GM20431 (cell line): ENCODE measurements around the gene NODAL.
"Not testable (repeated sequence)": the region's sequence is repeated elsewhere in the genome, so short reads cannot be mapped to it uniquely, and the experiment has no call there.

Experiments
- in situ Hi-C: fragments of 300-500 bp; cut with MseI, MboI; formaldehyde crosslinking; loops from one replicate; pipeline ENCODE4 v1.15.0; 2020; ENCODE audit warnings: low sequenced_read_pairs; ENCODE audit not compliant: unreplicated experiment

NODAL gene

DNA sequence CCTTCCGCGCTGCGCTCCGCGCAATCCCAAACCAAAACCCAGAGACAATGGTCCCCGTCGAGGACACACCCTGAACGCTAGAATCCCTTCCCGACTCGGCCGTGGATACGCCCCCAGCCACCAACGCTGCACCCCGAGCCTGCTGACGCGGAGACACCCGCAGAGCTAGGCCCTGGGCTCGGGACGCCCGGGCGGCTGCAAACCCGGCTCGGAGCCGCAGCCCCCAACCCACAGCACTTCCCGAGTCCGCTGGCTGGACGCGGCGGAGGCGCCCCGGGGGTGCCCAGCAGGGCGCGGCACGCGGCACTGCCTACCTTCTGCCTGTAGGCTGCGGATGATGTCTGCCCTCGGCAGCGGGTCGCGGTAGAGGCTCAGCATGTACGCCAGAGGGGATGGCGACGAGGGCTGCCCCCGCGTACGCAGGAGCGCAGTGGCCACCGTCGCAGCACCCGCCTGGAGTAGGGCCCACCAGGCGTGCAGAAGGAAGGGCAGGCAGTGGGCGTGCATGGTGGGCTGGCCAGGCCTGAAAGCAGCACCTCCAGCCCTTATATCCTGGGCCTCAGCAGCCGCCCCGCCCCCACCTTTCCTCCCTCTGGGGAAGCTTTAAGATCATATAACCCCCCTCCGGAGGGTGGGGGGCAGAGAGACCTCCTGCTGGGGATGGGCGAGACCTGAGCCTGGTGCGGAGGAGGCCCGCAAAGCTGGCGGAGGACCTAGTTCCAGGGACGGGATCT, at the start of gene NODAL:
NODAL (minus strand) TSS at position 521 of the 734 bp plus-strand sequence; CDS start at position 507, 14 bp downstream.
- in situ Hi-C loops: no loop called here

DNA sequence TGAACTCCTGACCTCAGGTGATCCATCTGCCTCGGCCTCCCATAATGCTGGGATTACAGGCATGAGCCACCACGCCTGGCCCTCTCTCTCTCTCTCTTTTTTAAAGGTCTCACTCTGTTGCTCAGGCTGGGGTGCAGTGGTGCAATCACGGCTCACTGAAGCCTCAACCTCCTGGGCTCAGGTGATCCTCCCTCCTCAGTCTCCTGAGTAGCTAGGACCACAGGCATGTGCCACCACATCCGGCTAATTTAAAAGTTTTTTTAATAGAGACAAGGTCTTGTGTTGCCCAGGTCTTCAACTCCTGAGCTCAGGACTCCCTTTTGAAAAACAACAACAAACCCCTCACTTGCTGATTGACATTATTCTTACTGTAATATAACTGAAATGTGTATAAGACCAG, 48.7 kb upstream of the NODAL start:
- in situ Hi-C loops: no loop called here

DNA sequence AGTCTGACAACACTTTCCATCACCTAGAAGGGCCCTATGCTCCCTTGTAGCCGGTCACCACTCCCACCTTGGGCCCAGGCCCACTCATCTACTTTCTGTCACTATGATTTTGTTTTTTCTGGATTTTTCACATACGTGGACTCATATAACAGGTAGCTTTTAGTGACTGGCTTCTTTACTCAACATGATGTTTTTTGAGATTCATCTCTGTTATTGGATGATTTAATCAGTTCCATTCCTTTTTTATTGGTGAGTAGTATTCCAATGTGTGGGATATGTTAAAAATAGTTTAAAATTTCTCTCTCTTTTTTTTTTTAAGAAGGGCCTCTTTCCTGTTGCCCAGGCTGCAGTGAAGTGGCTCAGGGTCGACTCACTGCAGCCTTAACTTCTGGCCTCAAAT, 46.3 kb upstream of the NODAL start:
- in situ Hi-C loops: no loop called here

DNA sequence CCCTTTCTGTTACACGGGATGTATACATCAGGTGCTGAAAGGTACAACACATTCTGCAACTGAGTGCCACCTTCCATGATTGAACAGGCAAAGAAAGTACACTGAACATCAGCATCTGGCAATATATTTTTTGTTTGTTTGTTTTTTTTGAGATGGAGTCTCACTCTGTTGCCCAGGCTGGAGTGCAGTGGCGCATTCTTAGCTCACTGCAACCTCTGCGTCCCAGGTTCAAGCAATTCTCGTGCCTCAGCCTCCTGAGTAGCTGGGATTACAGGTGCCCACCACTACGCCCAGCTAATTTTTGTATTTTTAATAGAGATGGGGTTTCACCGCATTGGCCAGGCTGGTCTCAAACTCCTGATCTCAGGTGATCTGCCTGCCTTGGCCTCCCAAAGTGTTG, 42.4 kb upstream of the NODAL start:
- in situ Hi-C loops: not testable (repeated sequence)

DNA sequence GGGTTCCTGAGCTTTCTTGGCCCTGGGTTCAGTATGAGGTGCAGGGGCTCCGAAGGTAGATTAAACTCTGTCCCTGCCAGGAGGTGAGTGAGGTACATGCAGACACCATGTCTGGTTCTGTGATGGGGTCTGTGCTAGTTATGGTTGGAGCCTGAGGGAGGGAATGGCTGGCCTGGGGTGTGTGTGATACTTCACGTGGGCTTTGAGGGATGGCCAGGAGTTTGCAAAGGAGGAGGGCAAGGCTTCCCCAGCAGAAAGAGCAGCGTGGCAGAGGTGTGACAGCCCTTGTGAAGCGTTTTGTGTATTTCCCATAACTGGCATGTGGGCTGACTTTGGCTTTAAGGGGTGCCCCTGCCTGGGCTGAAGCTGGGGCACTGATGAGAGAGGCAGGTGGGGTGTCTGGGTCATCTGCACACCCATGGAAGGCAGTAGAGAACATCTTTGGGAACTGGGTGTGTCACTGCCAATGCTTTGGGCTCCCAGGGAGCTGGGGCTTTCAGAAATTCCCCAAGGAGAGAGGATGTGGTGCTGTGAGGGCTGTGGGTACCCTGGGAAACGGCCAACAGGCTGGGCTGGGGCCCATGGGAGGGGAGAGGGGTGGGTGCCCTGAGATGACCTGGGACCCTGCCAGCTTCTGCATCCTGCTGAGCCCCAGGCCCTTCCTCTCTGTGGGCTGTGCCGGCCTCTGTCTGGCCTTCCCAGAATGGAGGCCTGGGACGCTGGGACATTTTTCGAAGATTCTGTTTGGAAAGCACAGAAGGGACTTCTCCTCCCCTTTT, 41.7 kb upstream of the NODAL start:
- in situ Hi-C loops: no loop called here

DNA sequence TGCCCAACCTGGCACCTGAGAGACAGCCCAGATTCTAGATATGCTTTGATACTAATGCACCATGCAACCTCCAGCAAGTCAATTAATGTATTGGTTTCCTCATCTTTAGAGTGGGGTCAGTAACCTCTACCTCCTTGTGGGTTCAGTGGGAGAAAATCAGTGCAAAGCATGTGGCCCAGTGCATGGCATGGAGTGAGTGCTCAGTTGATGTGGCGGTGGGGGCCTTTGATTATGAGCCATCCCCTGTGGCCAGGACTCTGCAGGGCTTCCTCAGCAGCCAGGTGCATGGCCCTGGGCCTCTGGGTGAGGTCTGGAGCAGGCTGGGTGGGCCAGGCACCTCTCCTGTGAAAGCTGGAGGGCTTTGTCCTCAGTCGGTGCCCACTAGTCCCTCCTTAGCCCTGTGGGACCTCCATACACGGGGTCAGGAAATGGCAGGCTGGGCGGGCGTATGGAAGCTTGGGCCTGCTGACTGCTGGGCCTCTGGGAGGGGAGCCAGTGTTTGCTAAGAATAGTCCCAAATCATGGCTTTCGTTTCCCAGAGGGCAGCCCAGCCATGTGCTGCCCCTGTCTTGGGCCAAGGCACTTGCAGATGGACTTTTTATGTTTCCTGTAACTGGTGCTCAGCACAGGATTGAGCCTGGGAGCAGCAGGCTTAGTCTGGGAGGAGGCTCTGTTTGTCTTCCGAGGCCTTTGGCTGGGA, 40.5 kb upstream of the NODAL start:
- in situ Hi-C loops: no loop called here

DNA sequence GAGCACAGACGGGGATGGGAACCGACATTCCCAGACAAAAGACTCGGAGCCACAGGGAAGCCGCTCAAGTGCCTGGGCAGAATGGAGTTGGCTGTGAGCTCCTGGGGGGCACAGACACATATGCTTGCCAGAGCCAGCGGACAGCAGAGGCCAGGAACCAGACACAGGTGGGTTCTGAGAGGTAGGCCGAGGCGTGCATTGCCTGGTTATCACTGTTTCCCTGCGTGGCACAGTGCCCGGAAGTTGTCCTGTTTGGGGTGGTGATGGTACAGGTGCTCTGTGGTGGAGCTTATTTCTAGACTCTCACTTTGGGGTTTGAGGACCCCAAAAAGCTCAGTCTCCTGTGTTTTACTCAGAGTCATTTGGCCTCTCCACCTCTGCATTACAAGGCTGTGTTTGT, 39.6 kb upstream of the NODAL start:
- in situ Hi-C loops: no loop called here

DNA sequence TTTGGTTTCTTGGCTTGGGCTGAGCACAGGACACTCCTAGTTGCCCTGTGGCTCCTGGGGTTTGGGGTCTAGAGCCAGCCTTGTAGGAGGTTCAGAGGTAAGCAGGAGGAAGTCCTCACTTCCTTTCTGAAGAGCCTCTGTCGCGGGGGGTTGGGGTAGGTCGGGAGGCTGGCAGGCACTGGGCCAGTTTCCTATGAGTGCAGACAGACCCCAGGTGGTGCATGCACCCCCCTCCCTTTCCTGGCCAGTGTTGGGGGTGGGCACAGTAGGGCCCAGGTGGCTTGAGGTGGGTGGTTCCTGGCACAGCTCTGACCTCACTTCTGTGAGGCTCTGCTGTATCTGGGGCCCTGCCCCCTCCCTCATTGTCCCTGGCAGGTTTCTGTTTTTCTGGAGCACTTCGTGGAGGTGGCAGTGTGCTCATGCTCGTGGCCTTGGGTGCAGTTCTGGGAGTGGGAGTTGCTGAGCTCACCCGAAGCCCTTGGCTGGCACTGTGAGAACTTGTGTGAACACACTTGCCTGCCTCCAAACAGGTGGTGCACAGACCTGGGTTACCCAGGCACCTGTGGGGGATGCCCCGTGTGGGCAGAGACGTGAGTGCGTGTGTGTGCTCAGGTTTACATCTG, 38.9 kb upstream of the NODAL start:
- in situ Hi-C loops: no loop called here

DNA sequence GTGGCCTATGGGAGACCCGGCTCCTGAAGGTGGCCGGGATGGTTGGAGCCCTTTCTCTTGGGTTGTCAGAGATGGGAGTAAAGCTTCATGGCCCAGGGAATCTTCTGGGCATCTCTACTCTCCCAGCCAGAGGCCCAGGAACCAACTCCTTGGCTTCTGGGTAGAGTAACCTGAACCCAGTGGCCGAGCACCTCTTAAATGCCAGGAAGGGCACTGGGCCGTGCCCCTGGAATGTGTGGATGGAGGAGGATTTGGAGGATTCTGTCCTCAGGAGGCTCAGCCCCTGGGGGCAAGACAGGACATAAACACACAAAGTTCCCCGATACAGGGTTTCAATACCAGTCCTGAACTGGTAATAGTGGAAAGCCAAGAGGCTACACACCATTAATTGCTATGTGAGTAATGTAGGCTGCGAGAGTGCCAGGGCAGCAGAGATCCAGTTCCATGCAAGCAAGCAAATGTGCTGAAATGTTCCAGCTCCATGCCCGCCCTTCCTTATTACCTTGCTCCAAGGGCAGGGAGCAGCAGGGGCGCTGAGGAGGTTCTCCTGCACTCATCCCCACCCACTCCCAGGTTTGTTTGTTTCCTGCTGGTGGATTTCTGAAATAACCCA, 38.3 kb upstream of the NODAL start:
- in situ Hi-C loops: no loop called here

DNA sequence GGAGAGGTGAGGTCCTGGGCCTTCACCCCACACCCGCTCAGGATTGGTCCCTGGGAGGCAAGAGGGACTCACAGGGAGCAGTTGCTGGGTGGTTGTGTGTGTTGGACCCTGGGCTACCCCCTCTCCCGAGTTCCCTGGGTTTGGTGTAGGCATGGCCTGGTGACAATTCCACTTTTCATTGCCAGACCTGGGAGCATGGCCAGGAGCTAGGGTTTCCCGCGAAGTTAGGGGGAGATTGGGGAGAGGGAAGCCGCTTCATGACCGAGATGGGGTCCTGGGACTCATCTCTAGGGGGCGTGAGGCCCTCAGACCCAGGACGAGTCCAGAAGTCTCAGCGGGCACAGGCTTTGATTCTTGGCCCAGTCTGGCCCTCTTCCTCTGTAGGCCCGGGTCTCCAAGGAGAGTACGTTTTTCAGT, 37.7 kb upstream of the NODAL start:
- in situ Hi-C loops: no loop called here

DNA sequence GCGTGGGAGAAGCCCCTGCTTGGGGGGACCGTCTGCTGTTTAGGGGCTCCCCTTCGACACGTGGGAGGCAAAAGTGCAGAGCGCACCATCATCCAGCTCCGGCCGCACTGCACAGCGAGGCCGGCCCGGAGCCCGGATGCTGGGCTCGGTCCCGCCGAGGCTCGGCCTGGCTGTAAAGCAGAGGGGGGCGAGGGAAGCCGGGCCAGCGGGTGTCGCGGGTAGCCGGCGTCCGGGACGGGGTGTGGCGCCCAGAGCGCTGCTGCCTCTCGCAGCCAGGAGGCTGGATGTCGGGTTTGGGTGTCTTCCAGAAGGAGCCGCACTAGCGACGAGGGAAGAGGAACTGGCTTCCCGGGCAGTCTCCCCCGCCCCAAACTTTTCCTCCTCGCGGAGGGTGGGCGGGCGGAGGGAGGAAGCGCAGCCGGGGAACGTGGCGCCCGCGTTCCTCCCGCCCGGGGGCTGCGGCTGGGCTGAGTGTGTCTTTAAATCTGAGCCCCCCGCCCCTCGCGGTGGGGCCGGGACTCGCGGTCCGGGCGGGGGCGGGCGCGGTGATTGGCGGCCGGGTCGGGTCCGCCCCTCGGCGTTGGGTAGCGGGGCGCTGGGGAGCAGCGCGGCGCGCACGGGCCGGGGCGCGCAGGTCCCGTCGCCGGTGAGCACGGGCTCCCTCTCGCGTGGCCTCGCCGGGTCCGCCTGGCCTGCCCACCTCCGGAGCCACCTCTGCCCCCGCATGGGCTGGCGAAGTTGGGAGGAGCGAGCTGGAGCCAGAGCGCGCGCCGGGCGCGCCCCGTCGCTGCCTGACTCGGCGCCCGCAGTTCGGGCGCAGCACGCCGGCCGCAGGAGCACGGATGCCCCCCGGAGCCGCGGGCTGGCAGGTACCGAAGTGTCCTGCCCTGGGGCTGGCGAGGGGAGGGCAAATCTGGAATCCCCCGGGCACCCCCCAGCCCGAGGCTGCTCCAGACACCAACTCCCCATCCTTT, 37.0 kb upstream of the NODAL start, which contains the start of gene PALD1:
PALD1 (plus strand) TSS at position 577 of the 974 bp plus-strand sequence. CDS start 47,185 bp downstream, outside the sequence.
- in situ Hi-C loops: no loop called here

DNA sequence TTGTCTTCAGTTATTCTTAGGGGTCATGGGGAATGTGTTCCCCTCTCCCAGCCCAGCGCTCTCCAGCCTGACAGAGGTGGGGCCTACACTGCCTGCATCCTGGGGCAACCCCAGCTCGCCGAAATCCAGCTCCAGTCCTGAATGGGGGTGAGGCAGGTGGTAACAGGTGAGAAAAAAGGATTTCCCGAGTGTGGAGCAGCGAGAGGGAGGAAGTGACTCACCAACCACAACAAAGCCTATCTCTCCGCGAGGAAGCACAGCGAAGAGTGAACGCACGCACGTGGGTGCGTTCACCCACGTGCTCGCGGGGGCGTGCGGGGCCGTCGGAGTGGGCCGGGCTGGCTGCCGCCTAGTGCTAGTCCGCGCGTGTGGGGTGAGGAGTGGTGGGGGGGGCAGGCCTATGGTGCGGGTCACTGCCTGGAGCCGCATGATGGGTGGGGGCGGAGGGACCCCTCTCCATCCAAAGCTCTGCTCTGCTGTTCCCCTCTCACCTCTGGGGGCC, 36.2 kb upstream of the NODAL start:
- in situ Hi-C loops: no loop called here

DNA sequence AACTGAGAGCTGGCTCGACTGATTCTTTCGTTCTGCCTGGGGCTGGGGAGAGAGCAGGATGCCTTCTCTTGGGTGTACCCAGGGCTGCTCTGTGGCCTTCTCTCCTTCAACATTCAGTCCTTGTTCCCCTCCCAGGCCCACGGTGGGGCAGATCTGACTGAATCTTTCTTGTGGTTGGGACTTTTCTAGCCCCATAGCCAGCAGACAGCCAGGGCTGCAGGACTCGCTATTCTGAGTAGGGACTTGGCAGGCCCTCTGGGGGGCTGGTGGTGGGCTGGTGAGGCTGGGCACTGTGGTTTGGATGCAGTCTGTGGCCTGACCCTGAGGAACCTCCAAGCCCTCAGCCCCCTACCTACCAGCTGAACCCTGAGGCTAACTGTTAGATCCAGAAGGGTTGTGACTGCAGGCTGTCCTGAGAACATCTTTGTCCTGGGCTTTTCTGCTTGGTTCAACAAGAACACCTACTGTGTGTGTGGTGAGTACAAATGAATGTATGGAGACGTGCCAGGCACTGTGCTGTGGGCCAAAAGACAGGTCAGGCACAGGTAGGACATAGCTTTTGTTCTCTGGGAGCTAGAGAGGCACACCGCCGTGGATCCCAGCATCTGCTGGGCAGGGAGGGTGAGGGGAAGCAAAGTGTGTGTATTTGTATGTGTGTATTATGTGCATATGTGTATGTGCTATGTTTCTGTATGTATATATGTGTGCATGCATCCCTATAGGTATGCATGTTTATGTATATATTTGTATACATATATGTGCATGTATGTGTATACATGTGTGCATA, 35.0 kb upstream of the NODAL start:
- in situ Hi-C loops: no loop called here

DNA sequence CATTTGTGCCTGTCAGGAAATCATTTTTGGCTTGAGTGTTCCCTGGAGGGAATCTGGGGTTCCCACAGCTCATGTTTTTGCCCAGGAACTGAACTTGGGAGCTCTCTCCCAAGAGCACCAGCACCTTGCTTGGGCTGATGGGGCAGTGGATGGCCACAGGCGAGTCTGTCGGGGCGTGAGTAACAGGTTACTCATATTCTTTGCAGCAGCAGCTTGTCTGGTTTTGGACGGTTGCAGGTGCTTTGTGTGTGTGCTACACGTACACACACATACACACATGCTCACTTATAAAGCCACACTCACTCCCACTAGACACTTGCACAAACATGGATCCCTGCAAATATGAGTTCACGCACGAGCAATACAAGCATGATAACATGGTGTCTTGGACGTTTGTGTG, 34.2 kb upstream of the NODAL start:
- in situ Hi-C loops: no loop called here

DNA sequence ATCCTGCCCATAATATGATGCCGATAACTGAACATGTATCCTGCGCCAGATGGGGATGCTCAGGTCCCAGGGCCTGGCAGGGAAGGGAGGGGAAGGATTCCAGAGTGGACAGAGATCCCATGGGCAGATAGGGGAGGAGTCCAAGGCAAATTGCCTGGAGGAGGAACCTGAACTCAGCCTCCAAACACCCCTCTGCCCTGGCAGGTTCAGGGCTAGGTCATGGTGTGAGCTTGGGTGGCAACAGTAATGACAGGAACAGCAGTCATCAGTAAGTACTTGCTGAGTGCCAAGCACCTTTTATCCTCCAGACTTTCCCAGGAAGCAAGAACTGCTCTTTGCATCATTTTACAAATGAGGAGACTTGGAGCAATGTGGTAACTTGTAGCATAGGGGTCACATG, 33.3 kb upstream of the NODAL start:
- in situ Hi-C loops: no loop called here

DNA sequence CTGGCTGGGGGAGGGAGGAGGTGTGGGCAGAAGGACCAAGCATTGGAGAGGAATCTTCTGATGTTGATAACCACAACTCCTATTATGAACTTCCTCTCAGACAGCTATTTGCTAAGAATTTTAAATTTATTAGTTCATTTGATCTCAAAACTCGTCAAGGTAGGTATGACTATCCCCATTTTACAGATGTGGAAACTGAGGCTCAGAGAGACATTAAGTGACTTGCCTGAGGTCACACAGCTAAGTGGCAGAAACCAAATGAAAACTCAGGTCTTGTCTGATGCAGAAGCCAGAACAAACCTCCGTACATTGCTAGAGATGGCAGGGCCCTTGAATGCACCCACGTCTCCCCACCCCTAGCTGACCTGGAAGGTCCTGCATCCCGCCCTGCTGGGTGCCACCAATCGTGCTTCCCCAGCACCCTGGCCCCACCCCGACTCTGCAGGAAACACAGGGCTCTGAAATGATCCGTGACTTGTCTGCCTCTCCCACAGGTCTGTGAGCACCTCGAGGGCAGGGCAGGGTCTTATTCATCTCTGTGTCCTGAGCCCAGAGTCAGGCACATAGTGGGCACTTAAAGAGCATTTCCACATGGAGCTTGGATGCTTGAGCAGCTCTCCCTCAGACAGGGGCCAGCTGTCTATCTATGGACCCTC, 31.4 kb upstream of the NODAL start:
- in situ Hi-C loops: no loop called here

DNA sequence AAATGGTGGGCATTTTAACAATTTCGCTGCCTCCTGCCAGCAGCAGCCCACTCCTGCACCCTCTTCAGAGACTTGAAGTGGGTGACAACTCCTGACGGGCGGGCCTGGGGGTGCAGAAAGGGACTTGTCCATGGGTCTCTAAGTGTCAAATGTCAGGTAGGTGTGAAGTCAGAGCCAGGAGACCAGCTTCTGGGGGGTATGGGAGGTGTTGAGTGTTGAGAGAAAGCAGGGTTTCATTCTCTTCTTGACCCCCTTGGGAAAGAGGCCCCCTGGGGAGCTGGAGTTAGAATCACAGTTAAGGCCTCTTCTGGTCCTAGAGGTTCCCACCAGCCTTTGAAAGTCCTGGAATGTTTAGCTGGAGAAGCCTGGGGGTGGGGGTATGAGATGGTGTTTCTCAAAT, 25.5 kb upstream of the NODAL start:
- in situ Hi-C loops: loop anchor here (10.0 kb wide), 2 partner anchors 78 to 288 kb away; no protein-coding TSS in a partner anchor
